GM19452 (cell line): ENCODE results near the gene MYH14.

ENCODE experiments used
- ATAC-seq: cut with Tn5 transposase; IDR thresholded peaks from one replicate; pipeline ENCODE4 v1.9.1; 2021; ENCODE audit not compliant: unreplicated experiment

The MYH14 gene

DNA sequence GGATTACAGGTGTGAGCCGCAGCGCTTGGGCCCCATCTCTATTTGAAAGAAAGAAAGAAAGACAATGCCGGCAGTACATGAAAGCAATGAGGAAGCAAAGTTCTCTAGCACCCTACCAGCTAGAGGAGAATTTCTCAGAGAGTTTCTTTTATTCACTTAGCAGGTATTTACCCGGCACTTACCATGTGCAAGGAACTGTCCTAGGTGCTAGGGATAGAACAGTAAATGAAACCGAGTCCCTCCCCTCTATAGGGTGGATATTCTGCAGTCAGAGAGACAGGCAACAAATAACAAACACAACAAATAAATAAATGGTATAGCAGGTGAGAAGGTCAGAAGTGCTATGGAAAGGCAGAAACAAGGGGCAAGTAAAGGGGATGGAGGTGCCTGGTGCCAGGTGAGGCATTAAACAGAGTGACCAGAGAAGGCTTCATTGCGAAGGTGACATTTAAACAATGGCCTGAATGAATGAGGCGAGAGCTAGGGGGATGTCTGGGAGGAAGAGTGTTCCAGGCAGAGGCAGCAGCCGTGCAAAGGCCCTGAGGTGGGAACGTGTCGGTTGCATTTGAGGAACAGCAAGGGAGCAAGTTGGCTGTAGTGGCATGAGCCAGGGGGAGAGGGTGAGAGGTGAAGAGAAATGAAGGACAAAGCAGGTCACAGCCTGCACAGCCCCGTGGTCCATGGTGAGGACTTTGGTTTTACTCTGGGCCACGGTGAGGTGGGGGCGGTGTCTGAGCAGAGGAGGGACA lies 10.8 kb upstream of the MYH14 start:
- no peak for ATAC-seq

GRCh38 chr19:50195224-50195623 lies 8.2 kb upstream of the MYH14 start:
- no peak for ATAC-seq

DNA sequence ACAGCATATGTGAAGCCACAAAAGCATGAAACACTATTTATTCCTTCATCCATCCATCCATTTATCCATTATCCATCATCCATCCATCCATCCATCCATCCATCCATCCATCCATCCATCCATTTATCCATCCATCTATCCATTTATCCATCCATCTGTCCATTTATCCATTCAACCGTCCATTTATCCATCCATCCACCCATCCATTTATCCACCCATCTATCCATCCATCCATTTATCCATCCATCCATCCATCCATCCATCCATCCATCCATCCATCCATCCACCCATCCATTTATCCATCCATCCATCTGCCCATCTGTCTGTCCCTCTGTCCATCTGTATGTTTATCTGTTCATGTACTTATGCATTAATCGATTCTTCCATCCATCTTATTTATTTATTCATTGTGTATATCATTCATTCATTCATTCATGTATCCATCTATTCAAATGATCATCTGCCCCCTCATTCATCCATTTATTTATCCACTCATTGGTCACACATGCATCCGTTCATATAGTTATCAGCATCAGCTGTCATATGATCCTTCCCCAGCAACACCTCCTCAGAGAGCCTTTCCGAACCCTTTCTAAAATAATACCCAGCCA lies 7.0 kb upstream of the MYH14 start:
- ATAC-seq = no peak

DNA sequence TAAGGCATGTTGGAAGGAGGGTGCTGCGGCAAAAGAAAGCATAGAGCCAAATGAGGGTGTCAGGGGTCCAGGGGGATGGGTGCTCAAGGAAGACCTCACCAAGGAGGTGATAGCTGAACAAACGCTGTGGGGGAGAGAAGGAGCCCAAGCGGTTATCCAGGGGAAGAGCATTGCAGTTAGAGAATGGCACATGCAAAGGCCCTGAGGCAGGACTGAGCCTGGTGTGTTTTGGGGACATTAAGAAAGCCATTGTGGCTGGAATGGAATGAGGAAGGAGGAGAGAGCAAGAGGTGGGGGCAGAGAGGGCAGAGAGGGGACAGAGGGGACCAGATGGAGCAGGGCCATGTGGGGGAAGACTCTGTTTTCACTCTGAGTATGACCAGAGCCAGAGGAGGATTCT lies 6.1 kb upstream of the MYH14 start:
- no peak for ATAC-seq

GRCh38 chr19:50198431-50199258 lies 4.8 kb upstream of the MYH14 start:
- no peak for ATAC-seq

- ATAC-seq = no peak
Observed at GRCh38 chr19:50199259-50199555, 4.2 kb upstream of the MYH14 start.

DNA sequence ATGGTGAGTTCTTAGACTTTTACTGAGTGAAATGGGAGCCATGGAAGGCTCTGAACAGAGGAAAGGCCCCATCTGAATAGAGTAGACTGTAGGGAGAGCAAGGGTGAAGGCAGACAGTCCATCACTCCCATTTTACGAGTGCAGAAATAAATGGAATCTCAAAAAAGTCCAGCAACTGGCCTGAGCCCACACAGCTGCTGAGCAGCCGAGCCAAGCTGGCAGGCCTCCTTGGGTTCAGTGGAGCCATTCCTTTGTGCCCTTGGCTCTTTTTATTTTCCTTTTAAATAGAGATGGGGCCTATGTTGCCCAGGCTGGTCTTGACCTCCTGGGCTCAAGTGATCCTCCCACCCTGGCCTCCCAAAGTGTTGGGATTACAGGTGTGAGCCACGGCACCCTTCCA lies 1.0 kb upstream of the MYH14 start:
- ATAC-seq = no peak

GRCh38 chr19:50202962-50203280 lies 501 bp upstream of the MYH14 start:
- ATAC-seq = no peak

GRCh38 chr19:50204081-50204428 lies 633 bp downstream of the MYH14 start:
- no peak for ATAC-seq

GRCh38 chr19:50204811-50205675 lies 1.6 kb downstream of the MYH14 start:
- no peak for ATAC-seq

DNA sequence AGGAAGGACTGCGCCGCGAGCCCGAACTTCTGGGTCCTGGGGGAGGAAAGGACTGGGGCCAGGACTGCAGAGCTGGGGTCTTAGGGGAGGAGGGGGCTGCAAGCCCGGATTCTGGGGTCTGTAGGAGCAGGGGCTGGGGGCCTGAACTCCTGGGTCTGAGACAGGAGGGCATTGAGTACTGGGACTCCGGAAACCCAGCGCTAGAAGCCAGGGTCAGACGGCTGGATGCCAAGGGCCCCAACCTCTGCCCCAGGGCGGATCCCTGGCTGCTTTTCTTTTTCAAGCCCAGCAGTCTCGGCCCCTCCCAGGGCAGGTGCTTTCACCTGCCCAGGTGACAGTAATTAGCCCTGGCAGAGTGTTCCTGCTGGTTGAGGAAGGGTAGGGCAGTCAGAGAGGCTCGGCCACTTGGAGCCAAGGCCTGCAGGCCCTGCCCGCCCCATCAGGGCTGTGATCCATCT lies 2.3 kb downstream of the MYH14 start:
- ATAC-seq = no peak

DNA sequence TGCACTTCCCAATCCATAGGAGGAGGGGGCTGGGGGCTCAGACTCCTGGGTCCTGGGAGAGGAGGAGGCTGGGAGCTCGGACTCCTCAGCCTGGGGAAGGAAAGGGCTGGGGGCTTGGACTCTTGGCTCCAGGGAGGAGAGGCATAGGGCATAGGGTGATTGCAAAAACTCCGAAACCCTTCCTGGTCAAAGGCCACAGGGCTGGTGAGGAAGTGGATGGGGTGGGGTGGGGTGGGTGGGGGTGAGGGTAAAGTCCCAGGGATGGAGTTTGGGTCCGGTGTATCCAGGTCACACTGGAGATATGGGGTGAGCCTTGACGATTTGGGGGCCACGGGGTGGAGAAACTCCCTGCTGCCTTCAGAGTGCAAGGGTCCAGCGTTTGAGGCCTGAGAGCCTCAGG lies 2.8 kb downstream of the MYH14 start:
- ATAC-seq = no peak

DNA sequence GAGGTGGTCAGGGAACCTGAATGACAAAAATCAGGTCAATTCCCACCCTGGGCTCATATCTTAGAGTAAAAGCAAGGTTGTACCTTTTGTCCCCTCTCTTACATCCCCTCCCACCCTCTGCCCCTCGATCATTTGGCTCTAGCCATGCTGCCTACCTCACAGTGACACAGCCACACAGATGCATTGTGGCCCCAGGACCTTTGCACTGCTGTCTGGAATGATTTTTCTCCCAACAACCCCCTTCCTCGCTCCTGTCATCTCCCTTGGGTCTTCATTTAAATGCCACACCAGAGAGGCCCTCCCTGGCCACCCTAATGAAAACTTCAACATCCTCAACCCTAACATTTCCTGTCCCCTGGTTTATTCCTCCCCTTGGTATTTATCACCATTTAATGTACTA lies 4.3 kb downstream of the MYH14 start:
- ATAC-seq = no peak

- no peak for ATAC-seq
Observed at GRCh38 chr19:50209131-50209530, 5.7 kb downstream of the MYH14 start.

- no peak for ATAC-seq
Observed at GRCh38 chr19:50210425-50210824, 7.0 kb downstream of the MYH14 start.

GRCh38 chr19:50213925-50214324 lies 10.5 kb downstream of the MYH14 start:
- no peak for ATAC-seq

GRCh38 chr19:50214699-50215543 lies 11.5 kb downstream of the MYH14 start:
- no peak for ATAC-seq

DNA sequence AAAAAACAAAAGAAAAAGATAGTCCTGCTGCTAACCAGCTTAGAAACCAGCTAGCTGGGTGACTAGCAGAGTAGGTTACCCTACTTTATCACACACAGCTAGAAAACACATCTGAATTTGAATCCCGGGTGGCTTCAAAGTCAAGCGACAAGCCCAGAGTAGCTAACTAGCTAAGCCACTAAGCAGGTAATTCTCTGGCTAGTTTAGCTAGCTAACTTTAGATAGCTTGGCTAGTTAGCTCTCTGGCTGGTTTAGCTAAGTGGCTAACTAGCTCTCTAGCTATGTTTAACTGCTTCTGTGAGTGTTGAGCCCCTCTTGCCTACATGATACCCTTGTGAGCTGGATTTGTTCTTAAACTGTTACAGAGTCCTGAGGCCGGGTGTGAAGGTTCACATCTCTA lies 12.4 kb downstream of the MYH14 start:
- no peak for ATAC-seq

DNA sequence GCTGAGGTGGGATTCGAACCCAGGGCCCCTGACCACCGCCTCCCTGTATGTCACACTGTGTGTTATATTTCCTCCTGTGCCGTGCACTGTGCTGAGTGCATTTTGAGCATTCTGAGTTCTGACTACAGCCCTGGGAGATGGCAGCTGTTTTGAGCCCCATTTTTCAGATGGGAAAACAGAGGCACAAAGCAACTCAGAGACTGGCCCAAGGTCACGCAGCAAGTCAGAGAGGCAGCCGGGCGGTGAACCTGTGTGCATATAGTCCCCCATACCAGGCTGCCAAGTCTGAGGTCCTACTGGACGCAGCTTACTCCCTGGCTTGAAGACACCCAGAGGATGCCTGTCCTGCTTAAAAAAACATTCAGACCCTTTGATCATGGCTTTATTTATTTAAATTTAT lies 17.7 kb downstream of the MYH14 start:
- ATAC-seq = no peak

DNA sequence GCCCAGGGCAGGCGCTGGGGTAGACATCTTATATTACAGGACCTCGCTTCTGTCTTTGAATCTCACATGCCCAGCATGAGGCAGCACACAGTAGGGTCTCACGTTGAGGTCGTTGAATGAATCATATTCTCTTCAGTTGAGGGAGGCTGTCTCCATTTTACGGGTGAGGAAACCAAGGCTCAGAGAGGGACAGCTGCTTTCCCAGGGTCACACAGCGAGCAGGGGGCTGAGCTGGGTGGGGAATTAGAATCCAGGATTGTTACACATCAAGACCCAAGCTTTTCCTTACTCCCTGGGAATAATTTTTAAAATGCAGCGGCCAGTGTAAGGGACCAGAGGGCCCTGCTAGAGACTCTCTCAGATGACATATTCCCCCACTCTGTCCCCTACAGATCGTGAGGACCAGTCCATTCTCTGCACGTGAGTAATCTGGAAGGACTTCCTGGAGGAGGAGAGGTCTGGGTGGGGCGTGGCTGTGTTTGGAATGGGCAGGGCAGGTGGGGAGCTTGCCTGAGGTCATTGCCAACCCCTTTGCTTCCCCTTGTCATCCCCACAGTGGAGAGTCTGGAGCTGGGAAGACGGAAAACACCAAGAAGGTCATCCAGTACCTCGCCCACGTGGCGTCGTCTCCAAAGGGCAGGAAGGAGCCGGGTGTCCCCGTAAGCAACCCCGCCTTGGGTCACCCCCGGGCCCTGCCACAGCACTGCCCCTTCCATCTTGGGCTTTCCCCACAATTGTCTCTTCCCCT lies 19.4 kb downstream of the MYH14 start:
- no peak for ATAC-seq
